Heart left ventricle (tissue), 13 donors: ENCODE results near the gene CEP131.

Source experiments
- POLR2A ChIP-seq, 2 donors: fragments of 450-650 bp; IDR thresholded peaks; one replicate each; pipeline ENCODE4 v1.6.1; 2017; ENCODE audit warnings: antibody characterized with exemption in 2 of 2, mild to moderate bottlenecking in 2 of 2, moderate library complexity in 2 of 2
- TF ChIP-seq, protein P1 (sequence below), 12 donors: fragments of 200-600 bp; sonication (generic) in 4 of 12; IDR thresholded peaks; one replicate each; pipeline versions ENCODE4 v1.5.0 to v1.8.0; 2018 to 2022; ENCODE audit warnings: antibody characterized with exemption in 12 of 12, mild to moderate bottlenecking in 5 of 12
- donor health status: ischemic (EF 13 %, LVEDD 7.1; RV severe dilation, severe dysfunction).
- donor health status: DM: no; HTN: yes; CAD: no.
- donor health status: DM: no; HTN: no; CAD: no.
- donor health status: ischemic (EF 25% LVEDD 6.9; RV normal size, moderate dysfunction).
- donor health status: ischemic (EF 25% LVEDD 5.7; RV mildly dilated, moderate dysfunction).
- donor health status: ischemic (EF 35%, LVEDD 5.7; RV mildly dilated, moderate dysfunction).
- donor health status: nonischemic (EF 11% LVEDD 7.7; RV severe dilation, severe dysfunction).
- donor health status: DM: yes; HTN: yes; CAD: no.
- donor health status: PGD.
- donor health status: ischemic (EF 29% LVEDD 5.4; RV normal size, mild dysfunction).
- donor health status: nonischemic (EF 23%, LVEDD 6.1; RV moderate dilation, normal function).

DNA sequence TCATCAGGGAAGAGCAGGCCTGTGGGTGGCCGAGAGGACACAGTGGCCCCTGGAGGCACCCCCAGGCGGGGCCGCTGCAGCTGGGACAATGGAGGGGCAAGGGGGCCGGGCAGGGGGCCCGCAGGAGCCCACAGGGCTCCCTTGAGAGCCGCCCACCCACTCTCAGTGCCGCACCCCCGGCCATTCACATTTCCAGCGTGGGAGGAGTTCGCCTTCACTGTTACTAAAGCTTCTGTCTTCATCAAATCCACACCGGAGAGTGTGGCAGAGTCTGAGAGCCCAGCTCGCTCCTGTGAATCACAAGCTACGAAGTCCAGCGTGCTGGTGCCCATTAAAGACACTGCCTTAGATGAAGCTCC is 78.4 kb downstream of the CEP131 start:
- TF ChIP-seq, protein P1, sequence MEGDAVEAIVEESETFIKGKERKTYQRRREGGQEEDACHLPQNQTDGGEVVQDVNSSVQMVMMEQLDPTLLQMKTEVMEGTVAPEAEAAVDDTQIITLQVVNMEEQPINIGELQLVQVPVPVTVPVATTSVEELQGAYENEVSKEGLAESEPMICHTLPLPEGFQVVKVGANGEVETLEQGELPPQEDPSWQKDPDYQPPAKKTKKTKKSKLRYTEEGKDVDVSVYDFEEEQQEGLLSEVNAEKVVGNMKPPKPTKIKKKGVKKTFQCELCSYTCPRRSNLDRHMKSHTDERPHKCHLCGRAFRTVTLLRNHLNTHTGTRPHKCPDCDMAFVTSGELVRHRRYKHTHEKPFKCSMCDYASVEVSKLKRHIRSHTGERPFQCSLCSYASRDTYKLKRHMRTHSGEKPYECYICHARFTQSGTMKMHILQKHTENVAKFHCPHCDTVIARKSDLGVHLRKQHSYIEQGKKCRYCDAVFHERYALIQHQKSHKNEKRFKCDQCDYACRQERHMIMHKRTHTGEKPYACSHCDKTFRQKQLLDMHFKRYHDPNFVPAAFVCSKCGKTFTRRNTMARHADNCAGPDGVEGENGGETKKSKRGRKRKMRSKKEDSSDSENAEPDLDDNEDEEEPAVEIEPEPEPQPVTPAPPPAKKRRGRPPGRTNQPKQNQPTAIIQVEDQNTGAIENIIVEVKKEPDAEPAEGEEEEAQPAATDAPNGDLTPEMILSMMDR (IDR thresholded peaks at IDR 0.05): no peak
- TF ChIP-seq POLR2A (IDR thresholded peaks at IDR 0.05): no peak
